ENCODE measurements around the gene RNF138.
"Not testable (repeated sequence)": the region's sequence is repeated elsewhere in the genome, so short reads cannot be mapped to it uniquely, and the experiment has no call there.

The RNF138 gene, protein sequence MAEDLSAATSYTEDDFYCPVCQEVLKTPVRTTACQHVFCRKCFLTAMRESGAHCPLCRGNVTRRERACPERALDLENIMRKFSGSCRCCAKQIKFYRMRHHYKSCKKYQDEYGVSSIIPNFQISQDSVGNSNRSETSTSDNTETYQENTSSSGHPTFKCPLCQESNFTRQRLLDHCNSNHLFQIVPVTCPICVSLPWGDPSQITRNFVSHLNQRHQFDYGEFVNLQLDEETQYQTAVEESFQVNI

DNA sequence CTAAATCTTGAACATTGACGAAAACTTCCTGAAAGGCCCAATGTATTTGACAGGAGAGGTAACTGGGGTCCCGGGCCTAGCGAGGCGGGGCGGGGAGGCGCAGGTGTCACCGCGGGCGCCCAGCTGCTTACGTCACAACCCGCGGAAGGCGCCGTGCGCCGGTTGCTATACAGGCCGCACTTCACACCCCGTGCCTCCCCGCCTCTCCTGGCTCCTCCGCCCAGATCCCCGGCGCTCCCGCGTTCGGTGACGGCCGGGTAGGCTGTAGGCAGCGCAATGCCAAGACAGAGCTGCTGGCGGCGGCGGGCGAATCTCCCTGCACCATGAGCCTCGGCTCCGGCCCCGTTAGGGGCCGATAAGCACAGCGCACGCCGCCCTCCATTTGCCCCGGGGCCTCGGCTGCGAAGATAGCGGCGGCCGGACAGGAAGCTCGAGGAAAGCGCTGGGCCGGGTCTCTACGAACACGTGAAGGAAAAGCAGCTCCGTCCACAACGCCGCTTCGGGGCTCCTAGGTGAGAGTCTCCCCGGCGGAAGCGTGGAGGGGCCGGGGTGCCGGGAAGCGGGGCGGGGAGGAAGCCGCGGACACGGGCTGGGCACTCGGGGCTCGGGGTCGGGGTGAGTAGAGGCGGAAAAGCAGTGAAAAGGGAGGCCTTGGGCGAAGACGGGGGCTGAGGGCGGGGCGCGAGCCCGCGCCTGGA is at the start of gene RNF138:
RNF138 (plus strand) TSS at position 151 of the 698 bp plus-strand sequence. CDS start 903 bp downstream, outside the sequence.
- peak; percentile 72 to 79 for DNase-seq (ENCODE audit: low read depth in 2 of 2, low spot score in 1 of 2)

DNA sequence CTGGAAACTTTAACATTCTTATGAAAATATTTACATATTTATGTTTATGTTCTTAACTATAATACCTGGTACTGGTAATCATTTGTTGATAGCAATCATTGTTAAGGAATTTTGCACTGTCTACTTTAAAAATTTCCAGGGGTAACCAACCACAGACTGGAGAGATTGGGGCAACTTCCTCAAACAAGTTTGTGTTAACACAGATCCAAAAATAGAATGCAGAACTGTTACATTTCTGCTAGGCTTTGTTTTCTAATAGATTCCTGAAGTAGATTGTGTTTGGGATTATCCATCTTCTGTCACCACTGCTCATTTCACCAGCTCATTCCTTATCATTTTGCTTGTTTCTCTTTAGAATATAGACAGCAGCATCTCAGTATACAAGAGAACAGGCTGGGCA is 49.3 kb upstream of the RNF138 start:
- DNase-seq (ENCODE audit: low read depth in 2 of 2, low spot score in 1 of 2), result no peak

DNA sequence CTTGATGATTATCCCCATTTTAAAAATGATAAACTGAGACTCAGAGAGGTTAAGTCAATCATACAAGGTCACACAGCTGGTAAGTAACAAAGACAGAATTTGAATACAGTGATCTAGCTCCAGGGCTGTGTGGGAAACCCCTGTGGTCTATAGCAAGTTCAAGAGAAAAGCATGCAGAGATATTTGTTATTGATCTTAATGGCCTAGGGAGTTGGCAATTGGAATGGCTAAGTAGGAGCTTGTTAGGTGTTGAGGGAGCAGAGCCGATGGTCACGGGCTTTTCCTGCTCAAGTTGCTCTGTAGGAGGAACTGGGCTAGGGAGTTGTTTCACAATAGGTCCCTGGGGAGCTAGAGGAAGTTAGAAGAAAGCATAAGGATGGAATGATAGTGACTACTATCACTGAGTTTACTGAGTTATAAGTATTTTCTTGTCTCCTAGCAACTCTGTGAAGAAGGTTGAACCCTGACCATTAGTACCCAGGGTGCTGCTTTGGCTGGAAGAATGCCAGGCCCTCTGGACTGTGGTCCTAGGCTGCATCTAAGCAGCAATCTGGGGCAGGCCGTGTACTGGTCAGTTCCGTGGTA is 43.1 kb upstream of the RNF138 start:
- DNase-seq (ENCODE audit: low read depth in 2 of 2, low spot score in 1 of 2), result no peak

DNA sequence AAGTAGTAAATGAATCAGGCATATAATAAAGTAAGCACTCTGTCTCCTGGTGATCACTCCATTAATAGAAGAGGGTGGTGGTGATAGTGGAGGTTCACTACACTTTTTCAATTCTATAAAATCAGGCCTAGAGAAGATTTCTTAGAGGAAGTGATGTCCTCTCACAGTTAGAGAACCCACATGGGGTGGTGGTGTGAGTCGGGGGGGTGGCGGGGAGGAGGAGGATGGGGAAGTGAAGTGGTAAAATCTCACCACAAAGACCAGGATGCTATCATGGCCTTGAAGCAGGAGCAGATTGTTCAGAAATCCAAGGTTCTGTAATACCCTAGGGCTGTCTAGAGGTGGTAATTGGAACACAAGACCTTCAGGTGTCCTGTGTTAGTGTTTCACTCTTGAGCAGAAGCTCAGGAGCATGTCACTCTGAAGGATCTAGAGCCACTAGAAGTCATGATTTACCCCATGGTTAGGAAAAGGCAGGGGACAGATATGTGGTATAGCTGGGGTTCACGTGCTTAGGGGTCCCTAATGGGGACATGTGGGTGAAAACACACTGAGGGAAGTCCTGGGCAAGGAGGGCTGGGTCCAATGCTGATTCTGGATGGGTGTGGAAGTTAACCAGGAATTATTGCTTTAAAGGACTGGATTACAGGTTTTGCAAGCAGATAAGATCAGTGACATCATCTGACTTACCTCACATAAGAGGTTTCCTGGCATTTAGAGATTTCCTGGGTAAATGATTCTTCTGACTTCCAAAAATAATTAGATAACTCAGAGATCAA is 42.1 kb upstream of the RNF138 start:
- no peak for DNase-seq (ENCODE audit: low read depth in 2 of 2, low spot score in 1 of 2)

DNA sequence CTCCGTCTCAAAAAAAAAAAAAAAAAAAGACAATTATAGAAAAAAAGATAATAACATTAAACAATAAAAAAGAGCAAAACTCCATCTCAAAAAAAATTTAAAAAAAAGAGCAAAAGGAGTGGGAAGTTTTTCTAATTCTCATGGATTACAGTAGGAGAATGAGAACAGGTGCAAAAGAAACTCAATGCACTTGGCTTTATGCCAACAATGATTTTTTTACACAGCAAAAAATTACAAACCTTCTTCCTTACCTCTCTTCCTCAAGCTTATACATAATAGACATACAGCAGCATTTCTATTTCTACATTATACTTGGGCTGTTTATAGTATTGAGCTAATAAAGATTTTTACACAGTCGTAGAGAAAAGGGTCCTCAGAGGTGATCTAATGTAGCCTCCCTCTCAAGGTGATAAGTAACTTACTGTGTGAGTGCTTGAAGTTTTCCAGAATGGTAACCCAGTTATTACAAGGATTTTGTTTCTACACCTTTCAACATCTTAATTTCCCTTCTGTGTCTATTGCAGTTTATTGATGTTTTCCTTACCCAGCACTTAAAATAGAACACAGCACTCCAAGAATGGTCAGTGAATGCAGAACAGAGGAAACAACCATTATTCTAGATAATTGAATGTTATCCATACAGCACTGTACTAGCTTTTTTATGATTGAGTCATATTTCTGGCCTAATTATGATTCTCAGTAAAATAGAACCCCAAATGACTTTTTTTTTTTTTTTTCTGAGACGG is 34.9 kb upstream of the RNF138 start:
- no peak for DNase-seq (ENCODE audit: low read depth in 2 of 2, low spot score in 1 of 2)

DNA sequence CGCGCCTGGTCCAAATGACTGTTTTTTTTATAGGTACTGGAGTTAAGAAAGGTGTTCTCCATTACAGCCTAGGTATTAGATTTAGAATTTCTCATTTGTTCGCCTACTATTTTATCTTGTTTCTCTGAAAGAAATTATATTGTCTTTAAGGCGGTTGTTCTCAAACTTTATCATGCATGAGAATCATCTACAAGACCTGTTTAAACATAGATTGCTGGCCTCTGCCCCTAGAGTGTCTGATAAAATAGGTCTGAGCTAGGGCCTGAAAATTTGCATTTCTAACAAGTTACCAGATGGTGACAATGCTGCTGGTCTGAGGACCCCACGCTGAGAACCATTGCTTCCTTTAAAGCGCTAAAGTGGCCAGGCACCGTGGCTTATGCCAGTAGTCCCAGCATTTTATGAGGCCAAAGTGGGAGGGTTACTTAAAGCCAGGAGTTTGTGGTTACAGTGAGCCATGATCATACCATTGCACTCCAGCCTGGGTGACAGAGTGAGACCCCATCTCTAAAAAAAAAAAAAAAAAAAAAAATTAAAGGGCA is 34.0 kb upstream of the RNF138 start:
- no peak for DNase-seq (ENCODE audit: low read depth in 2 of 2, low spot score in 1 of 2)

DNA sequence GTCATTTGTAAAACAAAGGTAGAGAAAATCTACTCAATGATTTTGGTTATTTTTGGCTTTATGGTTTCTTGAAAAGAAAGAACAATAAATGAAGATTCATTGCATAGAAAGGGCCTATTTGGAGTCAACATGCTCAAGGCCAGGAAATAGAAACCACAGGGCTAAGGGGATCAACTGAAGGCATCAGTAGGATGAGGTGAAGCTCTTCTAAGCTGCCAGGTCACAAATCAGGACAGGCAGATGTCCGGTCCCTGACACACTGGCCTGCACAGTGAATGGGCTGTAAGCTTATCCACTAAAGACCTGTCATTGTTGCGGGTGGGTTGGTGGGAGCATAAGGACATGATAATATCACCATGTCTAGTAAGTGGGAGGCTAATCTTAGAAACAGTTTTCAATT is 31.6 kb upstream of the RNF138 start:
- no peak for DNase-seq (ENCODE audit: low read depth in 2 of 2, low spot score in 1 of 2)

DNA sequence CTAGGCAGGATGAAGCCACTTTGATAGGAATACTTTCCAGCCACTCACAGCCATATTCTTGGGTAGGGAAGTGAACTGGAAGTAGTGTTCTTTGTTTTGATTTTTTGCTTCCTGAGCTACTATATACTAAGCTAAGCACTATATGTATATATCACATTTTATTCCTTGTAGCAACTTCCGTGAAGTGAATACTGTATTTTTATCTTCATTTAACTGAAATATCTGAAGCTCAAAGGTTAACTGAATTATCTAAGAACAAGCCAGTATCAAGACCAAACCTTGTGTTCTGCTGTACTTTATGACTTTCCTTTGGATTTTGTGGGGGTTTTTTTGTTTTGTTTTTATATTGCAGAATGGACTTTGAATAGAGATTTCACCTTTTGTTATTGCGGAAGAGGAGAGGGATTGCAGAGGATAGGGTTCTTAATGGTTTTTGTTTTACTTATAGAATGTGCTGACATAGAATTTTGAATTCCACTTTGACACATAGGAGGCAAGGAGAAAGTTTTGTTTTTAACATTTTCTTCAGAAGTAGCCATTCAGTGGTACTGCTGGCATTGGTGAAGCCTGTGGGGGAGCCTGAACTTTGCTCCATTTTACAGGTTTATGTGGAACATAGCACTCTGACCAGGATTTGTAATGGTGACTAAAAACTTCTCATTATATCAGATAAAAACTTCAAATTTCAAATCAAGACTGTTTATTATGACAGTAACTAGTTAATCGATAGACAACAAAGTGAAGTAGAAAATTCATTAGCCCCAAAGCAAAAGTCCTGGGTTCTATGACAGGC is 24.1 kb upstream of the RNF138 start:
- DNase-seq (ENCODE audit: low read depth in 2 of 2, low spot score in 1 of 2), result no peak

DNA sequence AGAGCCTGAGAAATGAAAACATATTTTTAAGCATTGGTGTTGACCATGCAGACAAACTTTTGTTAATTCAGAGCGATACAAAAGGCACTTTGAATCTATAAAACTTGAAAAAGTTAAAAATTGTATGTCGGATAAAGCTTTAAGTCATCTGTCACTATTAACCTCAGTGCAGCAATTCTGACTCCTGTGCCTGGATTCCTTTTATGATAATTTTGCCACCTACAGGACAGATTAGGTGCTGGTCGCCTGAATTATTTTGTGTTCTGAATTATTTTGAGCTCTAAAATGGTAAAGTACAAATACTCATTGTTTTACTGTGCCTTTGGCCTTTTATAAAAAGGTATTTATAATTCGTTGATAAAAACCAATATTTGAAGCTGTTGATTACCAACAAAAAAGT is 19.4 kb upstream of the RNF138 start:
- DNase-seq (ENCODE audit: low read depth in 2 of 2, low spot score in 1 of 2), result no peak

DNA sequence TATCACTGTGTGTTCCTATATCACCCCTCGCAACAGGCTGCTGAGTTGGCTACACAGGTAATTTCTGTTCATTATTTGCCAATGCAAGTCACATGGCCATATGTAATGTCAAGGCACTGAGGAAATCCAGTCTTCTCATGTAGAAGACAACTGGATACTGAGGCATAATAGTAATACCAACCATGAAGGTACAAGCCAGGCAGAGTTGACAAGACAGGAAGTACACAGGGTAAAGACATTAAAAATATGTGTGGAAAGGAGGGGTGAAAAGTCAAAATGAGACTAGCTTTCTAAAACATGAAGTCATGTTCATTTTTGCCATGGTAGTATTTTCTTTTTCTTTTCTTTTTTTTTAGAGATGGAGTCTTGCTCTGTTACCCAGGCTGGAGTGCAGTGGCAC is 17.5 kb upstream of the RNF138 start:
- DNase-seq (ENCODE audit: low read depth in 2 of 2, low spot score in 1 of 2), result no peak

DNA sequence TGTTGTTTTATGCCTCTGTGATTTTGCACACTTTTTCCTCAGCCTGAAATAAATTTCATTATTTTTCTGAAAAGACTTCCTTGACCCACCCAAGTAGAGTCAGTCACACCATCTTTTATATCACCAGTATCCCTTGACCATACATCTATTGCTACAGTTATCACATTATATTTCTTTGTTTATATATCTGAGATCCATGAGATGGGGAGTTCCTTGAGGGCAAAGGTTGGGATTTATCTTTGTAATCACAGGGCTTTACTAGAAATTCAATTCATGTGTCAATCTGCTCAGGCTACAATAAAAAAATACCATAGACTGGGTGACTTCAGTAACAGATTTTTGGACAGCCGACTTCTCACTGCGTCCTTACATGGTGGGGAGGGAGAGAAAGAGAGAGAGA is 12.8 kb upstream of the RNF138 start:
- no peak for DNase-seq (ENCODE audit: low read depth in 2 of 2, low spot score in 1 of 2)

DNA sequence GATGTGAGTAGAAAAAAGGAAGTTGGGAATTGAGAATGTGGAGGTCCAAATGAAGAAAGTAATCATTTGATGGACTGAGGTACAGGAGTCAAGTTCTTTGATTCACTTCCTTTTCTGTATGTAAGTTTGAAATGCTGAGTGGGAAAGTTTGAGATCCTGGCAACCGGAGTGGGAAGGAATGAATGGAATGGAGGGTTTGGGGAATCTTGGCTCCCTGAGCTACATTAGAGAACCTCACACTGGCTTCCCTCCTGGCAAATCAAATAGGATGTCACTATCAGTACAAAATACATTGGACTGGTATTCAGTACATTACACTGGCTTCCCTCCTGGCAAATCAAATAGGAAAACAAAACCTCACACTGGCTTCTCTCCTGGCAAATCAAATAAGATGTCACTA is 9.8 kb upstream of the RNF138 start:
- no peak for DNase-seq (ENCODE audit: low read depth in 2 of 2, low spot score in 1 of 2)

DNA sequence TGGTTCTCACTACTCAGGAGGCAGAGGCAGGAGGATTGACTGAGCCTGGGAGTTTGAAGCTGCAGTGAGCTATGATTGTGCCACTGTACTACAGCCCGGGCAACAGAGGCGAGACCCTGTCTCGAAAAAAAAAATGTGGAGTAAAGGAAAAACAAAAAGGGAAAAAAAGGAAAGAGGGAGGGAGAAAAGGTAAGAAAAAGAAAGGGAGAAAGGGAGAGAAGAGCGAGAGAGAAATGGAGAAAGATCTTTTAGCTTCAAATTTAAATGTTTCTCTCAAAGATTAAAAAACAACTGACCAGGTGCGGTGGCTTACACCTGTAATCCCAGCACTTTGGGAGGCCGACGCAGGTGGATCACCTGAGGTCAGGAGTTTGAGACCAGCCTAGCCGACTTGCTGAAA is 7.9 kb upstream of the RNF138 start:
- no peak for DNase-seq (ENCODE audit: low read depth in 2 of 2, low spot score in 1 of 2)

DNA sequence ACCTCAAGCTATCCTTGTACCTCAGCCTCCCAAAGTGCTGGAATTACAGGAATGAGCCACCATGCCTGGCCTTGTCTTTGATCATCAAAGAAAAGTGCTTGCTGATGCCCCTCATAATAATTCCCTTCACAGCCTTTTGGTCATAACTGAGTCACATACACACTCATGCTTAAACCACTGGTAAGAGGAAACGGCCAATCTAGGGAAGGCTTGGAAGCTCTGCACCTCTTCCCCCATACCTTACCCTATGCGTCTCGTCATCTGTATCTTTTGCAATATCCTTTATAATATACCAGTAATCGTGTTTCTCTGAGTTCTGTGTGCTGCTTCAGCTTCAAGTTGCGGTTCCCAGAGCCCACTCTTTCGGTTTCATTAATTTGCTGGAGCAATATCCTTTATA is 4.8 kb upstream of the RNF138 start:
- DNase-seq (ENCODE audit: low read depth in 2 of 2, low spot score in 1 of 2), result no peak

DNA sequence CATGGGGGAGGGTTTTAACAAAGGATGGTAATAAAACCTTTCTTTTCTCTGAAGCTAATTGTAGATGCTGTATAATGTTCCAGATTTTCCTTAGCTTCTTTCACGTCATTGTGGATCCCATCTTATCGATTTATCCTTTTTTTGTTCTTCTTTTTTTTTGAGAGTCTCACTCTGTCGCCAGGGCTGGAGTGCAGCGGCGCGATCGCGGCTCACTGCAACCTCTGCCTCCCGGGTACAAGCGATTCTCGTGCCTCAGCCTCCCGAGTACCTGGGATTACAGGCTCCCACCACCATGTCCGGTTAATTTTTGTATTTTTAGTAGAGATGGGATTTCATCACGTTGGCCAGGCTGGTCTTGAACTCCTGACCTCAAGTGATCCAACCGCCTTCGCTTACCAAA is 843 bp upstream of the RNF138 start:
- not testable (repeated sequence) for DNase-seq (ENCODE audit: low read depth in 2 of 2, low spot score in 1 of 2)

DNA sequence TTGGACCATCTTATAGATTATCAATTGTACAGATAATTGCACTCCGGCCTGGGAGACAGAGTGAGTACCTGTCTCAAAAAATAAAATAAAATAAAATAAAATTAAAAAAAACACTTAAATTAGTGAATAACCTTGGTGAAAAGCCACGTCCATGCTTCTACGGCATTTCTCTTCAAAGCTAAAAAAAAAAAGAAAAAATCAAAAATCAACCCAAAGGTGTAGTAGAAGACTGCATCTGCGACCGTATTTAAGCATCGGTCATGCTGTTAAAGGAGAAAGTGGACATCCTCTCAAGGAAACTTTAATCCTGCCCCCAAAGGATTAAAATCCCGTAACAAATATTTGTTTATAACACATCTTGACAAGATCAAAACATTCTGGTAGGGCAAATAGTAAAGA is 350 bp upstream of the RNF138 start:
- no peak for DNase-seq (ENCODE audit: low read depth in 2 of 2, low spot score in 1 of 2)

DNA sequence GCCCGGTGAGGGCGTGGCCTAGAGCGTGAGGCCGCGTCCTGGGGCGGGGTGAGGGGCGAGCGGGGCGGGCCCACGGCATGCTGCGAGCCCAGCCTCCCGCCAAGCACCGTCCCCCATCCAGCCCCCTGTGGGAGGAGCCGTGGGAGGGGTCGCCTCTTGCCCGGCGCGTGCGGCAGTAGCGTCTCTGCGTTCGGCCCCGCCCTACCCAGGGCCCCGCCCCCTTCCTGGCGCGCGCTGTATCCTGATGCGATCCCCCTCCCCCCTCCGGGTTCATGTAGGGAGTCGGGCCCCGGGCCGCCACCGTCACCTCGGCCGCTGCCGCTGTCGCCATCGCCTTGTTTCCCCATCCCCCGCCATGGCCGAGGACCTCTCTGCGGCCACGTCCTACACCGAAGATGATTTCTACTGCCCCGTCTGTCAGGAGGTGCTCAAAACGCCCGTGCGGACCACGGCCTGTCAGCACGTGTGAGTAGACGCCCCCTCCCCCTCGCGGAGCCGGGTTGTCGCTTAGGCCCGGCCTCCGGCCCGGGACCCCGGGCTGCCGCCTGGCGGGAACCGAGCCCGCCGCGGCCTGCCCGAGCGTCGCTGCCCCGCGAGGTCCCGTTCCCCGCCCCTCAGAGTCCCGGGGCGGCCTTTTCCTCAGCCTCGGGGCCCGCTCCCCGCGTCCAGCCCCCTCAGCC is 888 bp downstream of the RNF138 start:
- peak; percentile 99 for DNase-seq (ENCODE audit: low read depth in 2 of 2, low spot score in 1 of 2)

DNA sequence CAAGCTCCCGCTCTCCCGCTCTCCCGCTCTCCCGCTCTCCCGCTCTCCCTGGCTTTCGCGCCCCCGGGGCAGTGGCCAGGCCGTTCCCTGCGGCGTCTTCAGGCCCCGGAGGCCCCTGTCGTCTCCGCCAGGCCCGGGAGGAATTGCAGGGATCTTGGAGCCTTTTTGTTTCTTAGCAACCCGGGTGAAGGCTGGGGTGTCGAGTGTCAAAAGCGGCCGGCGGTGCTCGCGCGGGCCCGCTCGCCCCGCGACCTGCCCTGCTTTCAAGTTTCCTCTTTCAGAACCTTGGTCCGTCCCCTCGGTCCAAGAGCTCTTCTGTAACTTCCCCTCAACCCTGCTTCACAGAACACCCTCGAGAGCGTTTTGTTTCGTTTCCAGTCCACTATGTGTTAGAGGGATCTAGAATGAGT is 1.4 kb downstream of the RNF138 start:
- DNase-seq (ENCODE audit: low read depth in 2 of 2, low spot score in 1 of 2), result peak in 1 of 2 donors; percentile 10

DNA sequence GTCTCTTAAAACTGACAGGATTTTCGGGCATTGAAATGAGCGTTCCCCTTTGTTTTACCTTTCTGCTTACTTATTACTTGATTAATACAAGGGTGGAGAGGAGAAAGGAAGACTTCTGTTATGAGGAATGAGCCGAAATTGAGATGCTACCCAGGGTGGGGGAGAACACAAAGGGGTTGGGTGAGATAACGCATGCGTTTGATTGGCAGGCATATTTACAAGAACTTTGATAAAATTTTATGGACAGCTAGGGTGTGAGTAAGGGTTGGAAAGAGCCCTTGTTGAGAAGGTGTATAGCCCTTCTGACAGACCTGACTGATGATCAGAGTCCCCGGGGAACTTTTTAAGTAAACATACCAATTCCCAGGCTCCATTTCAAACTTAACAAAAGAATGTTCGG is 1.8 kb downstream of the RNF138 start:
- DNase-seq (ENCODE audit: low read depth in 2 of 2, low spot score in 1 of 2), result no peak
